Fibroblast of peridontal ligament (primary cell): ENCODE results near the gene SRSF9.
"Not testable (repeated sequence)": the region's sequence is repeated elsewhere in the genome, so short reads cannot be mapped to it uniquely, and the experiment has no call there.

Source experiments
- DNase-seq: peaks from one replicate; pipeline ENCODE4 v3.0.0-alpha.2; 2010; ENCODE audit errors: extremely low read depth

Gene SRSF9

GRCh38 chr12:120447992-120448391, 21.6 kb downstream of the SRSF9 start:
- DNase-seq: no peak

- DNase-seq: not testable (repeated sequence)
Measured at GRCh38 chr12:120446844-120447178, 22.7 kb downstream of the SRSF9 start.

GRCh38 chr12:120445911-120446843, 23.4 kb downstream of the SRSF9 start, which contains the start of the genes GATC and TRIAP1:
Gene GATC, plus strand, starts transcription at chr12:120446444. Its CDS starts 37 bp downstream, at chr12:120446481.
Gene TRIAP1, minus strand, starts transcription at chr12:120446384. Its CDS starts 12 bp downstream, at chr12:120446372.
- DNase-seq: peak; percentile 67

DNA sequence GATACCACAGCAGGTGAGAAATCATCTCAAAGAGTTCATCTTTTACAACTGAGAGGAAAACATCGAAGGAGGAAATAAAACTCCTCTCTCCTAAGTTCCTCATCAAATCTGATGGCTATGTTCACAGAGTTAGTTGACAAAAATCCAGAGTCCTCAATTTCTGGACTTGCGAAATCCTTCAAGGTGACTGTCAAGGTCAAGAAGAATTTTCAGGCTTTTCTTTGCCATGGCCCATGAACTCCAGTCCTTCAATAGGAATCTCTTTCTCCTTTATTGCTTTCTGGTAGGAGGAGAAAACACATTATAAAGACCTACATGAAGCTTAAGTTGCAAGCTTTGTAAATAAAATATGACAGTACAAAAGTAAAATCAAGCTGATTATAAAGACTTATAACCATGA, 24.9 kb downstream of the SRSF9 start:
- DNase-seq: no peak

DNA sequence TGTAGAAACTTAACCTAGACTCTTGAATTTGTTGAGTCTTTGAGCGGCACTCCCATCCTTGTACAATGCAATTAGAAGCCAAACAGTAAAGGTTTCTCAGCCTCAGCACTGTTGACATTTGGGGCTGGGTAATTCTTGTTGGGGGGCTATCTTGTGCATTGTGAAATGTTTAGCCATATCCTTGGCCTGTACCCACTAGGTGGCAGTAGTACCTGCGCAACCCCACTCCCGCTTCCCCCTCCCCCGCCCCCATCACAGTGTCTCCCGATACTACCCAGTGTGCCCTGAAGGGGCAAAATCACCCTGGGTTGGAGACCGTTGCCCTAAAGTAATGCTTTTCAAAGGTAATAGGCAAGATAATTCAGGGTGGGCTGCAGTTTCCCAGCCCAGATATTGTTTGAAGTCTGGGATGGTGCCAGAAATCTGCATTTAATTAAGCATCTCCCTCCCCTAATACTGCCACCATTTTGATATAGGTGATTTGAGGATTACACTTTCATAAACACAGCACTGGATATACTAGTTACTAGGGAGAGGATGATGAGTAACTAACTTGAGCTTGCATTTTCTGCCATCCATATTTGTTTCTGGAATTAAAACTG, 29.8 kb downstream of the SRSF9 start:
- peak; percentile 44 for DNase-seq

- DNase-seq: no peak
Measured at GRCh38 chr12:120438495-120439198, 30.9 kb downstream of the SRSF9 start.

- DNase-seq: peak; percentile 97
Measured at GRCh38 chr12:120437735-120438494, 31.6 kb downstream of the SRSF9 start, which contains the start of gene COX6A1. Gene COX6A1, plus strand, starts transcription at chr12:120438113. Its CDS starts 14 bp downstream, at chr12:120438127.

GRCh38 chr12:120432772-120433525, 36.6 kb downstream of the SRSF9 start:
- no peak for DNase-seq

GRCh38 chr12:120429368-120429767, 40.2 kb downstream of the SRSF9 start:
- DNase-seq: no peak

GRCh38 chr12:120428597-120429229, 40.8 kb downstream of the SRSF9 start:
- no peak for DNase-seq

- DNase-seq: no peak
Measured at GRCh38 chr12:120425797-120426196, 43.8 kb downstream of the SRSF9 start.

- DNase-seq: no peak
Measured at GRCh38 chr12:120422892-120423456, 46.6 kb downstream of the SRSF9 start.

- DNase-seq: no peak
Measured at GRCh38 chr12:120421701-120422100, 47.8 kb downstream of the SRSF9 start.

DNA sequence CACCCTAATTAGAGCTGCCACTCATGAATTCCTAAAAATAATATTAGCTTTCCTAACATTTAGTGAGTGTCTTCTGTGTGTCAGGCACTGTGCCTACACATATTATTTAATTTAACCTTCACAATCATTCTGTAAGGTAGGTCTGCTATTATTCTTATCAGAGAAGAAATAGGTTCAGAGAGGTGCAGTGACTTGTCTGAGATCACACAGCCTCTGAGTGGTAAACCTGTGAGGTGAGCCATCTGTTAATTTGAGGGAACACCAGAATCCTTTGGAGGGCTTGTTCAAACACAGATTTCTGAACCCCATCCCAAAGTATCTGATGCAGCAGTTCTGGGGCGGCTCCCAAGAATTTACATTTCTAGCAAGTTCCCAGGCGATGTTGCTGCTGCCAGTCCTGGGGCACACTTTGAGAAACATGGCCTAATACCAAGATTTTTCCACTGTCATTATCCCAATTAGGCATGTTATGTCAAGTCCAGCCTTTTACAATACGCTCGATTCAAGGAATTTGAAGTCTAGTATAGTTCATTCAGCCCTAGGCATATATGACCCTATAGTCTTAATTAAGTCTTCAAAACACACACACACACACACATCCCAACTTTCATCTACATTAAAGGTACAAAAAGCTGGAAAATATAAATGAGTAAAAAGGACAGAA, 51.5 kb downstream of the SRSF9 start:
- DNase-seq: no peak

- no peak for DNase-seq
Measured at GRCh38 chr12:120416490-120417216, 52.9 kb downstream of the SRSF9 start.

DNA sequence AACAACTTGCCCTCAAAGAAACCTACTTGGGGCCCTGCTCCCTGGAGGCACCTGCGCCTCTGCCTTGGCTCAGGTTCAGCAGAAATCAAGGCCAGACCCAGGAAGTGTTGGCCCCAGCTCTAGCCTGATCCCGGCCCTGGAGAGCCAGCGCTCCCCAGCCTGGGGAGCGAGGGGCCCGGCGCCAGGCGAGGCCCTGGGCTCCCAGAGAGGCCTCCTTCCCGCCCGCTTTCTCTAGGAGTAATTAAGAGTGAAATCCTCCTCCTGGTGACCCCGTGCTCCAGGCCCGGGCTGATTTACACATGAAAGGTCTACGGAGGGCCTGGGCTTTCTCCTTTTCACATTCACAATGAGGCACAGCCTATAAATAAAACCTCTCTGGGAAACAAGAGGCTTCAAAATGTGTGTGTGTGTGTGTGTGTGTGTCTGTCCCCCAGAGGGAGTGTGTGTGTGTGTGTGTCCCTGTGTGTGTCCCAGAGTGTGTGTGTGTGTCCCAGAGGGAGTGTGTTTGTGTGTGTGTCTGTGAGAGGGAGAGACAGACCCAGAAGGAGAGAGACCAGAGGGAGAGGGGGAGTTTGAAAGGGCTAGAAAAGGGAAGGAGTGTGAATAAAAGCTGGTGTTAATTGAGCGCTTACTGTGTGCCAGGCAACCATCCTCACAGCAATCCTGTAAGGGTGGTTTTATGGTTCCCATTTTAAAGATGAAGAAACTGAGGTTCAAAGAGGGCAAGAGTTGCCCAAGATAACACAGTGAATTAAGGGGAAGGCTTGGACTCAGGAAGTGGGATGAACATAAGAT, 55.5 kb downstream of the SRSF9 start:
- DNase-seq: no peak

GRCh38 chr12:120412421-120412820, 57.1 kb downstream of the SRSF9 start:
- peak; percentile 8 for DNase-seq
